CD4-positive, alpha-beta T cell treated with Interleukin-2 at 100 ng/mL for 4 hours (primary cell): Measurements from ENCODE around the gene ZNF562.

Source experiments
- DNase-seq: peaks from one replicate; pipeline ENCODE4 v3.0.0-alpha.2; 2020; ENCODE audit warnings: low spot score

Gene ZNF562

GRCh38 chr19:9644472-9644871, 30.4 kb downstream of the ZNF562 start:
- DNase-seq = no peak

GRCh38 chr19:9641810-9642209, 33.1 kb downstream of the ZNF562 start:
- DNase-seq = no peak

- no peak for DNase-seq
Observed at GRCh38 chr19:9640956-9641355, 33.9 kb downstream of the ZNF562 start.

- DNase-seq = no peak
Observed at GRCh38 chr19:9636018-9636417, 38.9 kb downstream of the ZNF562 start.

GRCh38 chr19:9627856-9628255, 47.0 kb downstream of the ZNF562 start:
- no peak for DNase-seq

- DNase-seq = no peak
Observed at GRCh38 chr19:9622531-9622930, 52.4 kb downstream of the ZNF562 start.

- DNase-seq = peak; percentile 86
Observed at GRCh38 chr19:9621156-9622037, 53.5 kb downstream of the ZNF562 start, which contains the start of gene ZNF561. ZNF561 (minus strand) TSS chr19:9621232; CDS start chr19:9619456, 1,776 bp downstream.

GRCh38 chr19:9620842-9621155, 54.1 kb downstream of the ZNF562 start:
- no peak for DNase-seq

- no peak for DNase-seq
Observed at GRCh38 chr19:9615844-9616243, 59.1 kb downstream of the ZNF562 start.

GRCh38 chr19:9610484-9611113, 64.3 kb downstream of the ZNF562 start:
- DNase-seq = no peak

- no peak for DNase-seq
Observed at GRCh38 chr19:9608912-9609311, 66.0 kb downstream of the ZNF562 start.

GRCh38 chr19:9597027-9597426, 77.9 kb downstream of the ZNF562 start:
- DNase-seq = no peak
